AG04450 (cell line): ENCODE results near the gene HDAC10. TPM values are rescaled to one million over a fixed set of nuclear protein-coding genes. Genes with fewer than 3 reads are reported as not detected.

Source experiments
- CTCF ChIA-PET: fragments of 300-600, 350-600 bp; formaldehyde crosslinking; extraction: SDS; loops from one replicate; lab custom pipeline; 2022; ENCODE audit warnings: antibody characterized with exemption, inconsistent platforms; lab: Charles Lee
- POLR2A ChIA-PET: fragments of 350-600 bp; formaldehyde crosslinking; extraction: SDS; loops from one replicate; lab custom pipeline; 2021; ENCODE audit warnings: antibody characterized with exemption, inconsistent platforms; lab: Yijun Ruan, JAX
- DNase-seq: peaks from one replicate; pipeline ENCODE4 v3.0.0-alpha.2; 2011; ENCODE audit warnings: low read depth, low spot score
- H3K27ac ChIP-seq: one replicate; pipeline ENCODE4 v1.5.1; 2012; ENCODE audit warnings: low read depth, low read length, control low read depth
- H3K27me3 ChIP-seq: one replicate; pipeline ENCODE4 v1.6.0; 2012; ENCODE audit warnings: low read length; ENCODE audit not compliant: control insufficient read depth, insufficient read depth
- H3K4me3 ChIP-seq: 2 replicates; pipeline ENCODE4 v1.5.1; 2011; ENCODE audit warnings: mild to moderate bottlenecking, low read depth, low read length, control low read depth
- H3K9me3 ChIP-seq: 2 replicates; pipeline ENCODE4 v1.5.1; 2012; ENCODE audit warnings: low read length; ENCODE audit not compliant: control insufficient read depth, insufficient read depth
- CTCF ChIP-seq: IDR thresholded peaks from 2 replicates; pipeline ENCODE4 v1.5.1; 2011; ENCODE audit warnings: low read depth, low read length, control low read depth, inconsistent platforms
- polyA plus RNA-seq: library from polyadenylated mRNA; depleted of rRNA; stranded (reverse); fragments of >200 nt; gene quantifications from 2 replicates; pipeline ENCODE4 v1.2.3, GENCODE V29; 2011

Gene HDAC10
- polyA plus RNA-seq, 1 experiment, result 7.0 TPM

GRCh38 chr22:50255607-50256006 is 4.5 kb upstream of the HDAC10 start:
- H3K27me3 ChIP-seq, result no peaks in the 10 kb centered on the region
- ChIA-PET POLR2A (no interaction called here), CTCF (interaction anchor here (1.0 kb wide), 1 partner anchor 111 kb away, joined by 3 read pairs; no protein-coding TSS in a partner anchor)
- H3K9me3 ChIP-seq, result no peaks in the 10 kb centered on the region; the same call in 1 of the 2 replicates
- DNase-seq, result no peak
- H3K27ac ChIP-seq, result no peak overlapping the region
- no peak for TF ChIP-seq CTCF
- no peak overlapping the region for H3K4me3 ChIP-seq

GRCh38 chr22:50255099-50255498 is 4.0 kb upstream of the HDAC10 start:
- POLR2A ChIA-PET, result no interaction called here
- CTCF ChIA-PET, result interaction anchor here (0.6 kb wide), 1 partner anchor 129 kb away, joined by 3 read pairs; no protein-coding TSS in a partner anchor
- no peak for TF ChIP-seq CTCF

GRCh38 chr22:50253941-50254340 is 2.9 kb upstream of the HDAC10 start:
- H3K4me3 ChIP-seq, result no peak overlapping the region
- POLR2A ChIA-PET, result no interaction called here
- no peak for TF ChIP-seq CTCF
- no peaks in the 10 kb centered on the region for H3K27me3 ChIP-seq
- no peaks in the 10 kb centered on the region; the same call in 1 of the 2 replicates for H3K9me3 ChIP-seq
- DNase-seq, result no peak
- H3K27ac ChIP-seq, result no peak overlapping the region
- CTCF ChIA-PET, result no interaction called here

More at GRCh38 chr22:50255099-50255498, 4.0 kb upstream of the HDAC10 start:
- Histone ChIP-seq H3K27ac (no peak overlapping the region), H3K4me3 (no peak overlapping the region), H3K27me3 (no peaks in the 10 kb centered on the region), H3K9me3 (no peaks in the 10 kb centered on the region; the same call in 1 of the 2 replicates)
- DNase-seq, result no peak

- no peaks in the 10 kb centered on the region; the same call in 1 of the 2 replicates for H3K9me3 ChIP-seq
- DNase-seq, result no peak
- CTCF ChIA-PET, result interaction anchor here (0.6 to 3.0 kb wide), 4 partner anchors 73 to 175 kb away, joined by 3 to 25 read pairs (median 6); partner anchors contain the start of gene DENND6B
- POLR2A ChIA-PET, result no interaction called here
- no peak overlapping the region for H3K4me3 ChIP-seq
- no peaks in the 10 kb centered on the region for H3K27me3 ChIP-seq
- no peak for TF ChIP-seq CTCF
- H3K27ac ChIP-seq, result no peak overlapping the region
These were observed 2.2 kb upstream of the HDAC10 start for GRCh38 chr22:50253046-50253915.
